AG09319 (cell line): ENCODE data around the gene CROCC2.

ENCODE experiments used
- DNase-seq: peaks from one replicate; pipeline ENCODE4 v3.0.0-alpha.2; 2010; ENCODE audit warnings: low read depth; ENCODE audit errors: extremely low read depth
- TF ChIP-seq, protein P1 (sequence below): IDR thresholded peaks from 2 replicates; pipeline ENCODE4 v1.5.1; 2011; ENCODE audit warnings: low read depth, mild to moderate bottlenecking, inconsistent platforms, low read length, moderate library complexity

CROCC2 gene

DNA sequence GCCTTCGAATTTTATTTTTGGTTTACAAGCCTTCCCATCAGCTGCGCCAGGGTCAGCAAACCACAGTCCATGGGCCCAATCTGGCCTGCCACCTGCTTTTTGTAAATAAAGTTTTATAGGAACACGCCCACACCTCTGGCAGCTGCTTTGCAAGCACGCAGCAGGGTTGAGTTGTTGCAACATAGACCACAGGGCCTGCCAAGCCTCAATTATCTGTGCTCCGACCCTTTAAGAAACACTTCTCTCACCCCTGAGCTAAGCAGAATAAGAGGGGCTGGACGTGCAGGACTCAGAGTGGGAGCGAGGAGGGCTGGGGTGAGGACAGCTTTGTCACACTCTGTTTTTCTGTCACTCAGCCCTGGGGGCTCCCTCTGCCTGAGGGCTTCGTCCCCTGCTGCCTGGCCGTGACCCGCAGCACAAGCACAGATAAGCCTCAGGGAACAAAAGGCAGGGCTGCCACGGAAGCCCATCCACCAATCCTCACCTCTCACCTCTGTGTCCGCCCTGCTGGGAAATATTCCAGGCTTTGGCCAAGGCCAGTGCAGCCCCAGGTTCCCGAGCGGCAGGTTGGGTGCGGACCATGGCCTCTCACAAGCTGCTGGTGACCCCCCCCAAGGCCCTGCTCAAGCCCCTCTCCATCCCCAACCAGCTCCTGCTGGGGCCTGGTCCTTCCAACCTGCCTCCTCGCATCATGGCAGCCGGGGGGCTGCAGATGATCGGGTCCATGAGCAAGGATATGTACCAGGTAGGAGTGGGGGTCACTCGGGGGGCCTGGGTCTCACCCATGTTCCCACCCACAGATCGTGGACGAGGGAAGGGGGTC, 37.6 kb upstream of the CROCC2 start, which contains the start of gene AGXT:
TSS of gene AGXT (plus strand) at position 539 of the 823 bp plus-strand sequence. CDS start at position 581, 42 bp downstream.
- DNase-seq, result no peak
- TF ChIP-seq, protein P1, sequence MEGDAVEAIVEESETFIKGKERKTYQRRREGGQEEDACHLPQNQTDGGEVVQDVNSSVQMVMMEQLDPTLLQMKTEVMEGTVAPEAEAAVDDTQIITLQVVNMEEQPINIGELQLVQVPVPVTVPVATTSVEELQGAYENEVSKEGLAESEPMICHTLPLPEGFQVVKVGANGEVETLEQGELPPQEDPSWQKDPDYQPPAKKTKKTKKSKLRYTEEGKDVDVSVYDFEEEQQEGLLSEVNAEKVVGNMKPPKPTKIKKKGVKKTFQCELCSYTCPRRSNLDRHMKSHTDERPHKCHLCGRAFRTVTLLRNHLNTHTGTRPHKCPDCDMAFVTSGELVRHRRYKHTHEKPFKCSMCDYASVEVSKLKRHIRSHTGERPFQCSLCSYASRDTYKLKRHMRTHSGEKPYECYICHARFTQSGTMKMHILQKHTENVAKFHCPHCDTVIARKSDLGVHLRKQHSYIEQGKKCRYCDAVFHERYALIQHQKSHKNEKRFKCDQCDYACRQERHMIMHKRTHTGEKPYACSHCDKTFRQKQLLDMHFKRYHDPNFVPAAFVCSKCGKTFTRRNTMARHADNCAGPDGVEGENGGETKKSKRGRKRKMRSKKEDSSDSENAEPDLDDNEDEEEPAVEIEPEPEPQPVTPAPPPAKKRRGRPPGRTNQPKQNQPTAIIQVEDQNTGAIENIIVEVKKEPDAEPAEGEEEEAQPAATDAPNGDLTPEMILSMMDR, result no peak

- no peak for DNase-seq
- TF ChIP-seq, protein P1, result no peak
Observed at GRCh38 chr2:240869109-240869955, 36.8 kb upstream of the CROCC2 start.

DNA sequence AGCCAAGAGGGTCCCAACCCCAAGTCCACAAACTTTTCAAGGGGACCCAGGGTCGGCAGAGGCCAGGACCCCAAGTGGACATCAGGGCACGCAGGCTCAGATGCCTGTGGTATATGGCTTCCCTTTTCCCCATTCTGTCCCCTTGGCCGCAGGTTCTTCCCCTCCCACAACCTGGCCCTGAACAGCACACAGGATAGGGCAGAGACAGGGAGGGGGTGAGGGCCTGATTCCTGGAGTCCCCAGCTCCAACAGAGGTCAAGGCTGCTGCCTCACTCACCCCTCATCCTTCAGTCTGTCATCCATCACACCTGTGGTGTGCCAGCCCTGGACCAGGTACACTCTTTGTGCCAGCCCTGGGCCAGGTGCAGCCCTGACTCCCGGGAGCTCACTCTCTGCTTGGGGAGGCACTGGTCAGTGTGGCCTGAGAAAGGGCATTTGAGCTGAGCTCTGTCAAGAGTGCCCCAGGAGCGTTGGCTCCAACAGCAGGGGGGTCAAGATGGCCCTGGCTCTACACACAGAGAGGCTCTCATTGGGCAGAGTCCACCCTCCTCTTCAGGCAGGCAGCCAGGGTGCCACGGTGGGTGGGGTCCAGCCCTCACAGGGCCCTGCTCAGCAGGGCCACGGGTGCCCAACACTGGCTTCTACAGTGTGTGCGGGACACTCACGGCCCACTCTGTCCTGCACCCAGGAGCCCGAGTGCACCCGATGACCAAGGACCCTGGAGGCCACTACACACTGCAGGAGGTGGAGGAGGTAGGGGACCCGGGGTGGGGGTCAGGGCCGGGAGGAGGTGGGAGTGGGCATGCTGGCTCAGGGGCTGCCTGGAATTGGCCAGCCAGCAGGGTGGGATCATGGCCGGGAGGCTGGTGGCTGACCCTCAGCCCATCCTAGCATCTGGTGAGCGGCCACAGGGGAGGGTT, 35.9 kb upstream of the CROCC2 start:
- TF ChIP-seq, protein P1, result no peak
- DNase-seq, result no peak

- TF ChIP-seq, protein P1, result no peak
- no peak for DNase-seq
Observed at GRCh38 chr2:240871071-240871958, 34.8 kb upstream of the CROCC2 start.

- no peak for DNase-seq
- TF ChIP-seq, protein P1, result no peak
Observed at GRCh38 chr2:240872317-240873097, 33.6 kb upstream of the CROCC2 start.
